HepG2 (cell line): Measurements from ENCODE around the gene PLIN3. TPM values are rescaled to one million over a fixed set of nuclear protein-coding genes. Genes with fewer than 3 reads are reported as not detected.
A peak's percentile ranks its signal among the peaks of the same experiment; 100 is the strongest.

ENCODE experiments used
- CCDC6 ChIP-seq: sonication (generic); formaldehyde crosslinking; IDR thresholded peaks from 2 replicates; pipeline ENCODE4 v1.8.1; 2022; ENCODE audit warnings: mild to moderate bottlenecking, missing genetic modification reagents, moderate library complexity
- CEBPB ChIP-seq: IDR thresholded peaks from 2 replicates; pipeline ENCODE4 v1.6.1; 2011; ENCODE audit warnings: low read depth, low read length, improper control_type of control experiment, borderline replicate concordance
- GATAD1 ChIP-seq: IDR thresholded peaks from 2 replicates; pipeline ENCODE4 v1.6.1; 2016; ENCODE audit warnings: missing genetic modification reagents, missing compliant biosample characterization
- HMG20B ChIP-seq: conservative IDR thresholded peaks from 2 replicates; pipeline ENCODE4 v1.6.1; 2016; ENCODE audit warnings: missing genetic modification reagents, missing compliant biosample characterization
- KDM6A ChIP-seq: IDR thresholded peaks from 2 replicates; pipeline ENCODE4 v1.6.1; 2016; ENCODE audit warnings: low read depth
- KLF16 ChIP-seq, 2 experiments: sonication (generic) in 1 of 2; formaldehyde crosslinking in 1 of 2; IDR thresholded peaks; 2 replicates each; pipeline versions ENCODE4 v1.6.1 to v1.8.0; 2016 to 2023; ENCODE audit warnings: missing genetic modification reagents in 2 of 2, missing compliant biosample characterization in 1 of 2
- KMT2A ChIP-seq: sonication (generic); formaldehyde crosslinking; IDR thresholded peaks from 2 replicates; pipeline ENCODE4 v1.4.0; 2020; ENCODE audit warnings: missing genetic modification reagents
- NFATC3 ChIP-seq: sonication (generic); formaldehyde crosslinking; IDR thresholded peaks from 2 replicates; pipeline ENCODE4 v1.5.1; 2020; ENCODE audit warnings: mild to moderate bottlenecking, missing genetic modification reagents
- NPAS2 ChIP-seq: sonication (generic); formaldehyde crosslinking; IDR thresholded peaks from 2 replicates; pipeline ENCODE4 v1.8.0; 2022; ENCODE audit warnings: mild to moderate bottlenecking, missing genetic modification reagents, borderline replicate concordance
- NR2C2 ChIP-seq: sonication (generic); formaldehyde crosslinking; IDR thresholded peaks from 2 replicates; pipeline ENCODE4 v1.4.0; 2020; ENCODE audit warnings: missing genetic modification reagents, mild to moderate bottlenecking, moderate library complexity, borderline replicate concordance
- PHF21A ChIP-seq: sonication (generic); formaldehyde crosslinking; IDR thresholded peaks from 2 replicates; pipeline ENCODE4 v1.5.0; 2020; ENCODE audit warnings: mild to moderate bottlenecking, missing genetic modification reagents
- PHF8 ChIP-seq: sonication (generic); formaldehyde crosslinking; IDR thresholded peaks from 2 replicates; pipeline ENCODE4 v1.5.0; 2020; ENCODE audit warnings: missing genetic modification reagents
- YY1 ChIP-seq: IDR thresholded peaks from 2 replicates; pipeline ENCODE4 v1.6.1; 2011; ENCODE audit warnings: low read length, low read depth, moderate library complexity, mild to moderate bottlenecking; ENCODE audit not compliant: insufficient read depth, insufficient replicate concordance
- ZBTB7A ChIP-seq: sonication (generic); formaldehyde crosslinking; IDR thresholded peaks from 2 replicates; pipeline ENCODE4 v1.8.0; 2022; ENCODE audit warnings: mild to moderate bottlenecking, missing genetic modification reagents
- ZNF138 ChIP-seq: sonication (generic); formaldehyde crosslinking; IDR thresholded peaks from 2 replicates; pipeline ENCODE4 v1.5.0; 2020; ENCODE audit warnings: mild to moderate bottlenecking, low read depth, missing genetic modification reagents
- ZNF274 ChIP-seq: sonication (generic); formaldehyde crosslinking; IDR thresholded peaks from 2 replicates; pipeline ENCODE4 v1.5.1; 2020; ENCODE audit warnings: mild to moderate bottlenecking, missing genetic modification reagents
- ZNF329 ChIP-seq: sonication (generic); formaldehyde crosslinking; IDR thresholded peaks from 2 replicates; pipeline ENCODE4 v1.9.0; 2021; ENCODE audit warnings: low read depth, mild to moderate bottlenecking, missing genetic modification reagents
- ZNF33A ChIP-seq: sonication (generic); formaldehyde crosslinking; IDR thresholded peaks from 2 replicates; pipeline ENCODE4 v1.5.1; 2020; ENCODE audit warnings: missing genetic modification reagents, mild to moderate bottlenecking, moderate library complexity, borderline replicate concordance
- ZNF33B ChIP-seq: sonication (generic); formaldehyde crosslinking; IDR thresholded peaks from 2 replicates; pipeline ENCODE4 v1.5.1; 2020; ENCODE audit warnings: mild to moderate bottlenecking, missing genetic modification reagents
- ZNF549 ChIP-seq: sonication (generic); formaldehyde crosslinking; IDR thresholded peaks from 2 replicates; pipeline ENCODE4 v1.5.0; 2020; ENCODE audit warnings: missing genetic modification reagents
- ZNF605 ChIP-seq: sonication (generic); formaldehyde crosslinking; IDR thresholded peaks from 2 replicates; pipeline ENCODE4 v1.8.0; 2022; ENCODE audit warnings: mild to moderate bottlenecking, missing genetic modification reagents
- ZNF7 ChIP-seq: IDR thresholded peaks from 2 replicates; pipeline ENCODE4 v1.6.1; 2016; ENCODE audit warnings: missing biosample characterization, missing genetic modification reagents
- polyA plus RNA-seq, 8 experiments: library from polyadenylated mRNA; depleted of rRNA in 3 of 8; stranded (reverse) in 7 of 8; unstranded in 1 of 8; fragments of >200 nt; fragmentation: Illumina TruSeq in 4 of 8; extraction: Trizol in 4 of 8; gene quantifications; 2 replicates each; pipeline versions ENCODE4 v1.2.1 to v1.2.3, GENCODE V29; 2011 to 2016; ENCODE audit warnings: low read depth in 4 of 8, missing spikeins in 1 of 8, mixed read lengths in 1 of 8; ENCODE audit not compliant: insufficient read depth in 1 of 8
- total RNA-seq, 5 experiments: library from RNA; depleted of rRNA; stranded (reverse); fragments of >200 nt; fragmentation: Illumina TruSeq; extraction: Trizol; gene quantifications; 2 replicates each; pipeline ENCODE4 v1.2.3, GENCODE V29; 2016; ENCODE audit warnings: low read depth in 1 of 5
- TF ChIP-seq, protein P1 (sequence below): sonication (generic); formaldehyde crosslinking; IDR thresholded peaks from 2 replicates; pipeline ENCODE4 v1.4.0; 2020; ENCODE audit warnings: missing genetic modification reagents
- TF ChIP-seq, protein P2 (sequence below): sonication (generic); formaldehyde crosslinking; IDR thresholded peaks from 2 replicates; pipeline ENCODE4 v1.5.0; 2020; ENCODE audit warnings: missing genetic modification reagents
- TF ChIP-seq, protein P3 (sequence below): sonication (generic); formaldehyde crosslinking; conservative IDR thresholded peaks from 2 replicates; pipeline ENCODE4 v1.4.0; 2020; ENCODE audit warnings: missing genetic modification reagents
- TF ChIP-seq, protein P4 (sequence below): IDR thresholded peaks from 2 replicates; pipeline ENCODE4 v1.6.1; 2016; ENCODE audit warnings: mild to moderate bottlenecking

PLIN3 gene
- total and polyA plus RNA-seq, 2 of the 13 experiments (the other 11 are each of a cell fraction or from before 2014, with no cell fraction given): 49.3 to 57.9 TPM

DNA sequence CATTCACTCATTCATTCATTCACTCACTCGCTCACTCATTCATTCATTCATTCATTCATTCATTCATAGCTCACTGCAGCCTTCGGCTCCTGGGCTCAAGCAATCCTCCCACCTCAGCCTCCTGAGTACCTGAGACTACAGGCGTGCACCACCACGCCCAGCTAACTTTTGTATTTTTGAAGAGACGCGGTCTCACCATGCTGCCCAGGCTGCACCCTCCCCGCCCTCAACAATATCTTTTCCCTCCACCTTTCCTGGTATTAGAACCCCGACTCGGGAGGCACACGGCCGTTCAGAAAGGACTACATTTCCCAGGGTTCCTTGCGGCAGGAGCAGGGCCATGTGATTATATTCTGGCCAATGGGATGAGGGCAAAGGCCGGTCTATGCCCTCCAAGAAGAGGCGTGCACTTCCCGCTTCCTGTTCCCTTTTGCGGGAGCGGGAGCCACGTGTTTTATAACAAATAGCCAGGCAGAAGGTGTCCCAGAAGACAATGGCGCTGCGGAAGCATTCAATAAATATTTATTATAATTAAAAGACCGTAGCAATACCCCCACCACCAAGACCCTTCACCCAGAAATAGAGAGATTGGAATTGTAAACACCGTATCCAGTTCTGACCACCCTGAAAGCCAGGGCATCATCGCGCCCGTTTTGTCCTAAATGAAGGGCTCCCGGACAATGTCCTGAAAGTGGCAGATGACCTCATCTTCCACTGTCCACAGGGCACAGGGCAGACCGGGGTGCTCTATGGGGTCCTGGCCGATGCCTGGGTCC lies 51.9 kb downstream of the PLIN3 start (continued):
- TF ChIP-seq, protein P1, sequence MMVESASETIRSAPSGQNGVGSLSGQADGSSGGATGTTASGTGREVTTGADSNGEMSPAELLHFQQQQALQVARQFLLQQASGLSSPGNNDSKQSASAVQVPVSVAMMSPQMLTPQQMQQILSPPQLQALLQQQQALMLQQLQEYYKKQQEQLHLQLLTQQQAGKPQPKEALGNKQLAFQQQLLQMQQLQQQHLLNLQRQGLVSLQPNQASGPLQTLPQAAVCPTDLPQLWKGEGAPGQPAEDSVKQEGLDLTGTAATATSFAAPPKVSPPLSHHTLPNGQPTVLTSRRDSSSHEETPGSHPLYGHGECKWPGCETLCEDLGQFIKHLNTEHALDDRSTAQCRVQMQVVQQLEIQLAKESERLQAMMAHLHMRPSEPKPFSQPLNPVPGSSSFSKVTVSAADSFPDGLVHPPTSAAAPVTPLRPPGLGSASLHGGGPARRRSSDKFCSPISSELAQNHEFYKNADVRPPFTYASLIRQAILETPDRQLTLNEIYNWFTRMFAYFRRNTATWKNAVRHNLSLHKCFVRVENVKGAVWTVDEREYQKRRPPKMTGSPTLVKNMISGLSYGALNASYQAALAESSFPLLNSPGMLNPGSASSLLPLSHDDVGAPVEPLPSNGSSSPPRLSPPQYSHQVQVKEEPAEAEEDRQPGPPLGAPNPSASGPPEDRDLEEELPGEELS (CRISPR knock-in tag): no peak
- TF ChIP-seq, protein P2, sequence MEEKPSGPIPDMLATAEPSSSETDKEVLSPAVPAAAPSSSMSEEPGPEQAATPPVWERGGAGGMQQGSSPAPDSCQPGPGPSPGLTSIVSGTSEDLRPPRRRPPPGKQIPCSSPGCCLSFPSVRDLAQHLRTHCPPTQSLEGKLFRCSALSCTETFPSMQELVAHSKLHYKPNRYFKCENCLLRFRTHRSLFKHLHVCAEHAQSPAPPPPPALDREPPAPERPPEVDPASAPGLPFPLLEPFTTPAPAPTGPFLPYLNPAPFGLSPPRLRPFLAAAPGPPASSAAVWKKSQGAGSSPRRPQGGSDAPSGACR (CRISPR knock-in tag): no peak
- TF ChIP-seq KMT2A (CRISPR knock-in tag) (no peak), GATAD1 (peak; percentile 70), ZNF329 (CRISPR knock-in tag) (no peak), ZNF605 (CRISPR knock-in tag) (no peak), ZNF7 (CRISPR knock-in tag) (no peak), NPAS2 (CRISPR knock-in tag) (no peak), ZNF138 (CRISPR knock-in tag) (no peak), YY1 (no peak), ZNF274 (no peak), KDM6A (CRISPR knock-in tag) (no peak), KLF16 (CRISPR knock-in tag; IDR thresholded peaks at IDR 0.05) (0 out of 4 replicates have a peak, but pooled peaks of 1 of the 2 experiments have one; percentile 28), CCDC6 (0 out of 2 replicates have a peak, but pooled peaks have one; percentile 51), PHF8 (CRISPR knock-in tag) (no peak), NFATC3 (CRISPR knock-in tag) (no peak), CEBPB (no peak), ZBTB7A (CRISPR knock-in tag) (no peak), ZNF33B (no peak), HMG20B (no peak), NR2C2 (CRISPR knock-in tag) (peak; percentile 87), ZNF33A (no peak), ZNF549 (no peak), PHF21A (CRISPR knock-in tag) (no peak)
- TF ChIP-seq, protein P3, sequence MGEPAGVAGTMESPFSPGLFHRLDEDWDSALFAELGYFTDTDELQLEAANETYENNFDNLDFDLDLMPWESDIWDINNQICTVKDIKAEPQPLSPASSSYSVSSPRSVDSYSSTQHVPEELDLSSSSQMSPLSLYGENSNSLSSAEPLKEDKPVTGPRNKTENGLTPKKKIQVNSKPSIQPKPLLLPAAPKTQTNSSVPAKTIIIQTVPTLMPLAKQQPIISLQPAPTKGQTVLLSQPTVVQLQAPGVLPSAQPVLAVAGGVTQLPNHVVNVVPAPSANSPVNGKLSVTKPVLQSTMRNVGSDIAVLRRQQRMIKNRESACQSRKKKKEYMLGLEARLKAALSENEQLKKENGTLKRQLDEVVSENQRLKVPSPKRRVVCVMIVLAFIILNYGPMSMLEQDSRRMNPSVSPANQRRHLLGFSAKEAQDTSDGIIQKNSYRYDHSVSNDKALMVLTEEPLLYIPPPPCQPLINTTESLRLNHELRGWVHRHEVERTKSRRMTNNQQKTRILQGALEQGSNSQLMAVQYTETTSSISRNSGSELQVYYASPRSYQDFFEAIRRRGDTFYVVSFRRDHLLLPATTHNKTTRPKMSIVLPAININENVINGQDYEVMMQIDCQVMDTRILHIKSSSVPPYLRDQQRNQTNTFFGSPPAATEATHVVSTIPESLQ: no peak
- TF ChIP-seq, protein P4, sequence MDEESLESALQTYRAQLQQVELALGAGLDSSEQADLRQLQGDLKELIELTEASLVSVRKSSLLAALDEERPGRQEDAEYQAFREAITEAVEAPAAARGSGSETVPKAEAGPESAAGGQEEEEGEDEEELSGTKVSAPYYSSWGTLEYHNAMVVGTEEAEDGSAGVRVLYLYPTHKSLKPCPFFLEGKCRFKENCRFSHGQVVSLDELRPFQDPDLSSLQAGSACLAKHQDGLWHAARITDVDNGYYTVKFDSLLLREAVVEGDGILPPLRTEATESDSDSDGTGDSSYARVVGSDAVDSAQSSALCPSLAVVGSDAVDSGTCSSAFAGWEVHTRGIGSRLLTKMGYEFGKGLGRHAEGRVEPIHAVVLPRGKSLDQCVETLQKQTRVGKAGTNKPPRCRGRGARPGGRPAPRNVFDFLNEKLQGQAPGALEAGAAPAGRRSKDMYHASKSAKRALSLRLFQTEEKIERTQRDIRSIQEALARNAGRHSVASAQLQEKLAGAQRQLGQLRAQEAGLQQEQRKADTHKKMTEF (CRISPR knock-in tag): peak; percentile 64
